Spleen (tissue), 11 donors: Measurements from ENCODE around the gene KHDRBS1. TPM values are rescaled to one million over a fixed set of nuclear protein-coding genes. Genes with fewer than 3 reads are reported as not detected.

Experiments used
- DNase-seq: peaks from one replicate; pipeline ENCODE4 v3.0.0-alpha.2; 2020
- H3K27ac ChIP-seq, 8 donors: fragments of 200-600 bp; sonication (generic) in 7 of 8; 1 replicate in 4 of 8; 2 replicates in 4 of 8; pipeline versions ENCODE4 v1.5.0 to v1.8.0; 2016 to 2021; ENCODE audit warnings: inconsistent platforms in 4 of 8, mild to moderate bottlenecking in 4 of 8, moderate library complexity in 1 of 8
- H3K27me3 ChIP-seq, 7 donors: fragments of 200-600 bp; sonication (generic) in 6 of 7; replicated peaks in 1 of 7; 1 replicate in 4 of 7; 2 replicates in 3 of 7; pipeline versions ENCODE4 v1.5.0 to v1.8.0; 2016 to 2021; ENCODE audit warnings: inconsistent platforms in 3 of 7, mild to moderate bottlenecking in 1 of 7
- H3K36me3 ChIP-seq, 6 donors: fragments of 200-600 bp; sonication (generic) in 5 of 6; 1 replicate in 4 of 6; 2 replicates in 2 of 6; pipeline versions ENCODE4 v1.5.0 to v1.8.0; 2016 to 2021; ENCODE audit warnings: inconsistent platforms in 2 of 6
- H3K4me1 ChIP-seq, 6 donors: fragments of 200-600 bp; sonication (generic) in 5 of 6; 1 replicate in 3 of 6; 2 replicates in 3 of 6; pipeline versions ENCODE4 v1.5.0 to v1.8.0; 2016 to 2021; ENCODE audit warnings: inconsistent platforms in 3 of 6
- H3K4me3 ChIP-seq, 8 donors: fragments of 200-600 bp; sonication (generic) in 7 of 8; 1 replicate in 4 of 8; 2 replicates in 4 of 8; pipeline versions ENCODE4 v1.5.0 to v1.8.0; 2016 to 2021; ENCODE audit warnings: inconsistent platforms in 4 of 8, mild to moderate bottlenecking in 4 of 8, moderate library complexity in 2 of 8
- H3K9me3 ChIP-seq, 8 donors: fragments of 200-600 bp; sonication (generic) in 7 of 8; 1 replicate in 4 of 8; 2 replicates in 4 of 8; pipeline versions ENCODE4 v1.5.0 to v1.8.0; 2016 to 2021; ENCODE audit warnings: inconsistent platforms in 4 of 8
- POLR2A ChIP-seq, 3 donors: fragments of 450-650 bp; IDR thresholded peaks; one replicate each; pipeline ENCODE4 v1.5.1; 2017; ENCODE audit warnings: antibody characterized with exemption in 3 of 3, mild to moderate bottlenecking in 1 of 3
- POLR2AphosphoS5 ChIP-seq, 3 donors: sonication (generic); formaldehyde crosslinking; IDR thresholded peaks; one replicate each; pipeline ENCODE4 v1.5.1; 2017; ENCODE audit warnings: antibody characterized with exemption in 3 of 3
- WGBS, 5 donors: extraction: QIAGEN DNeasy Blood & Tissue Kit in 3 of 5; methylation state at CpG; one replicate each; pipeline versions ENCODE4 v1.1.5 to v1.1.7; 2013 to 2018; 5-methylcytosine and 5-hydroxymethylcytosine counted together
- intact Hi-C: fragments of 100-400 bp; cut with DNase I; formaldehyde crosslinking; loops from one replicate; pipeline ENCODE4 v1.15.0; 2023; ENCODE audit warnings: low total_unique reads
- polyA plus RNA-seq, 3 donors: library from polyadenylated mRNA; stranded (reverse); fragments of 200-250 nt; gene quantifications; one replicate each; pipeline ENCODE4 v1.2.1, GENCODE V29; 2013
- total RNA-seq, 7 donors: library from RNA; depleted of rRNA in 3 of 7; stranded (reverse); fragments of >200 nt in 3 of 7; fragmentation: NEBNext Ultra II Directional in 4 of 7; extraction: Animal tissue kit (Norgen Biotek cat#: 25700) in 4 of 7; gene quantifications; one replicate each; pipeline versions ENCODE4 v1.1.0 to v1.2.1, GENCODE V29; 2016 to 2021
- TF ChIP-seq, protein P1 (sequence below), 11 experiments: fragments of 200-600 bp in 7 of 11; fragments of 450-650 bp in 4 of 11; sonication (generic) in 4 of 11; IDR thresholded peaks in 8 of 11; conservative IDR thresholded peaks in 3 of 11; 1 replicate in 7 of 11; 2 replicates in 4 of 11; pipeline versions ENCODE4 v1.4.0 to v1.8.0; 2016 to 2021; ENCODE audit warnings: antibody characterized with exemption in 11 of 11, inconsistent platforms in 4 of 11, mild to moderate bottlenecking in 1 of 11
- donor health status: healthy with polysubstance abuse.
- donor health status: DM: no; HTN: no; CAD: no; lungs with moderate emphysema.
- donor health status: DM: no; HTN: no; CAD: no.
- donor health status: Bipolar disorder and iron deficiency.
- donor health status: healthy.
- donor health status: DM: no; HTN: no; CAD: no.
- donor health status: DM: yes; HTN: yes; CAD: no.

KHDRBS1 gene
- total and polyA plus RNA-seq, 10 donors, result 63.8 to 109 (median 84.5) TPM

DNA sequence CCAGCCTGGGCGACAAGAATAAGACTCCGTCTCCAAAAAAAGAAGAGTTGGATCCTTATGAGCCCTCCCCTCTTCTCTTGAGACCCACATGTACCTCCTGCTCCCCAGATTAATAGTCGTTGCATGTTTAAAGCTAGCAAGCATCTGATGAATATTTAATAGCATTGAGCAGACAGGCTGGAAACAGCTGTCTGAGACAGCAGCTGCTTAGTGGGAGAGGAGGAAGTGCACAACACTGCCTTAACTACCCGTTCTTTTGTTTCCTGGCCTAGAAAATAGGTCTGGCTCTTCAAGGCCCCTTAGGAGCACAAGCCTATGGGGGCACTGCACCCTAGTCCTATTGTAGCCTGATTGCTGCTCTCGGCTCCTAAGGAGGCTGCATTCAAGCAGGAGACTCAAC is 41.7 kb downstream of the KHDRBS1 start:
- no peak overlapping the region for H3K4me3 ChIP-seq
- H3K27me3 ChIP-seq, result no peaks in the 10 kb centered on the region
- no peaks in the 10 kb centered on the region for H3K9me3 ChIP-seq
- peaks cover 0 to 93% (median 46%) of the 10 kb centered on the region in 6 donors for H3K36me3 ChIP-seq
- WGBS, 5 donors, result 70 to 86% (median 80%) methylated on average over 4 to 5 of the region's 5 CpGs
- no peaks in the 10 kb centered on the region for H3K4me1 ChIP-seq
- TF ChIP-seq POLR2AphosphoS5 (IDR thresholded peaks at IDR 0.05) (no peak), POLR2A (IDR thresholded peaks at IDR 0.05) (no peak)
- TF ChIP-seq, protein P1, sequence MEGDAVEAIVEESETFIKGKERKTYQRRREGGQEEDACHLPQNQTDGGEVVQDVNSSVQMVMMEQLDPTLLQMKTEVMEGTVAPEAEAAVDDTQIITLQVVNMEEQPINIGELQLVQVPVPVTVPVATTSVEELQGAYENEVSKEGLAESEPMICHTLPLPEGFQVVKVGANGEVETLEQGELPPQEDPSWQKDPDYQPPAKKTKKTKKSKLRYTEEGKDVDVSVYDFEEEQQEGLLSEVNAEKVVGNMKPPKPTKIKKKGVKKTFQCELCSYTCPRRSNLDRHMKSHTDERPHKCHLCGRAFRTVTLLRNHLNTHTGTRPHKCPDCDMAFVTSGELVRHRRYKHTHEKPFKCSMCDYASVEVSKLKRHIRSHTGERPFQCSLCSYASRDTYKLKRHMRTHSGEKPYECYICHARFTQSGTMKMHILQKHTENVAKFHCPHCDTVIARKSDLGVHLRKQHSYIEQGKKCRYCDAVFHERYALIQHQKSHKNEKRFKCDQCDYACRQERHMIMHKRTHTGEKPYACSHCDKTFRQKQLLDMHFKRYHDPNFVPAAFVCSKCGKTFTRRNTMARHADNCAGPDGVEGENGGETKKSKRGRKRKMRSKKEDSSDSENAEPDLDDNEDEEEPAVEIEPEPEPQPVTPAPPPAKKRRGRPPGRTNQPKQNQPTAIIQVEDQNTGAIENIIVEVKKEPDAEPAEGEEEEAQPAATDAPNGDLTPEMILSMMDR (IDR thresholded peaks at IDR 0.05 in 8 of 11, conservative IDR thresholded peaks at IDR 0.05 in 3 of 11), result no peak
- no peak for DNase-seq
- intact Hi-C loops, result no loop called here
- H3K27ac ChIP-seq, result no peak overlapping the region

GRCh38 chr1:32056598-32056997 is 42.9 kb downstream of the KHDRBS1 start:
- DNase-seq, result no peak
- TF ChIP-seq, protein P1 (IDR thresholded peaks at IDR 0.05 in 8 of 11, conservative IDR thresholded peaks at IDR 0.05 in 3 of 11), result no peak
- TF ChIP-seq POLR2AphosphoS5 (IDR thresholded peaks at IDR 0.05), result no peak
- no peak for TF ChIP-seq POLR2A (IDR thresholded peaks at IDR 0.05)
- Histone ChIP-seq H3K36me3 (peaks cover 0 to 89% (median 53%) of the 10 kb centered on the region in 6 donors), H3K27ac (peak overlapping the region in 1 of 8 donors; percentile 5), H3K27me3 (no peaks in the 10 kb centered on the region), H3K4me3 (no peak overlapping the region), H3K4me1 (no peaks in the 10 kb centered on the region), H3K9me3 (no peaks in the 10 kb centered on the region)
- intact Hi-C loops, result no loop called here
- WGBS, 5 donors, result 86 to 100% (median 100%) methylated on average over 1 of the region's 1 CpG

- Histone ChIP-seq H3K36me3 (peaks cover 0 to 52% (median 33%) of the 10 kb centered on the region in 6 donors), H3K9me3 (no peaks in the 10 kb centered on the region), H3K4me3 (no peak overlapping the region), H3K27me3 (no peaks in the 10 kb centered on the region), H3K27ac (no peak overlapping the region), H3K4me1 (peaks cover 0 to 17% (median 0%) of the 10 kb centered on the region in 6 donors)
- TF ChIP-seq POLR2A (IDR thresholded peaks at IDR 0.05), result no peak
- no peak for TF ChIP-seq POLR2AphosphoS5 (IDR thresholded peaks at IDR 0.05)
- TF ChIP-seq, protein P1 (IDR thresholded peaks at IDR 0.05 in 8 of 11, conservative IDR thresholded peaks at IDR 0.05 in 3 of 11), result no peak
- intact Hi-C loops, result loop anchor here (10.0 kb wide), 1 partner anchor 46 kb away; the partner anchor contains the start of gene KHDRBS1
- no peak for DNase-seq
These were observed 47.2 kb downstream of the KHDRBS1 start for GRCh38 chr1:32060914-32061313.

DNA sequence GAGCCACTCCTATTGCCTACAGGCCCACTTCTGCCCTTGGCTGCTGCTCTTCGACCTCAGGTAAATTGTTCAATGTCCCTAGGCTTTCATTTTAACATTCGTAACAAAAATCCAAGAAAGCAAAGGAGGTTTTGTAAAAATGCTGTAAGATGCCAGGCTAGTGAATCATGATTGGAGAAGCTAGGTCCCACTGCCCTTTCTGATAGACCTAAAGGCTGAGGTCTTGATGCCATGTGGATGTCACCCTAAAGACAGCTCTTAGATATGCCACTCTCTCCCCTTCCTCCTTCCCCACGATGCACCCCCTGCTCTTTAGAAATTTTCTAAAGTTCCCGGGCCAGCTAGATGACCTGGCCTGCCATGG is 49.2 kb downstream of the KHDRBS1 start:
- peaks cover 0 to 50% (median 28%) of the 10 kb centered on the region in 6 donors for H3K36me3 ChIP-seq
- no peaks in the 10 kb centered on the region for H3K9me3 ChIP-seq
- peaks cover 4 to 36% (median 15%) of the 10 kb centered on the region in 6 donors for H3K4me1 ChIP-seq
- peak overlapping the region in 5 of 8 donors; percentile 1 to 59 (median 22) for H3K27ac ChIP-seq
- no peak overlapping the region for H3K4me3 ChIP-seq
- intact Hi-C loops, result loop anchor here (10.0 kb wide), 1 partner anchor 48 kb away; the partner anchor contains the start of gene KHDRBS1
- no peak for TF ChIP-seq POLR2A (IDR thresholded peaks at IDR 0.05)
- TF ChIP-seq, protein P1 (IDR thresholded peaks at IDR 0.05 in 8 of 11, conservative IDR thresholded peaks at IDR 0.05 in 3 of 11), result no peak
- no peak for TF ChIP-seq POLR2AphosphoS5 (IDR thresholded peaks at IDR 0.05)
- H3K27me3 ChIP-seq, result no peaks in the 10 kb centered on the region
- no peak for DNase-seq
- 84 to 94% (median 89%) methylated on average over 4 of the region's 4 CpGs for WGBS, 5 donors
